Ishikawa (cell line): ENCODE data around the gene CPE.

Experiments
- FOXM1 ChIP-seq: IDR thresholded peaks from 2 replicates; pipeline ENCODE4 v1.6.1; 2012; ENCODE audit warnings: low read depth, borderline replicate concordance
- MAX ChIP-seq: IDR thresholded peaks from 2 replicates; pipeline ENCODE4 v1.6.1; 2012
- RAD21 ChIP-seq: IDR thresholded peaks from 2 replicates; pipeline ENCODE4 v1.6.1; 2012; ENCODE audit warnings: low read depth
- REST ChIP-seq: IDR thresholded peaks from 2 replicates; pipeline ENCODE4 v1.6.1; 2012; ENCODE audit warnings: low read depth, mild to moderate bottlenecking
- YY1 ChIP-seq: IDR thresholded peaks from 2 replicates; pipeline ENCODE4 v1.6.1; 2012; ENCODE audit warnings: low read depth

- TF ChIP-seq RAD21 (no peak; the same call in 1 of the 2 replicates), FOXM1 (no peak), REST (no peak), MAX (no peak), YY1 (no peak)
These were observed 27.3 kb upstream of the CPE start for GRCh38 chr4:165351359-165352130.
